GM12878 (cell line): Measurements from ENCODE around the gene TNFAIP3. TPM values are rescaled to one million over a fixed set of nuclear protein-coding genes. Genes with fewer than 3 reads are reported as not detected.

Experiments used
- ATAC-seq: fragments of 200-7000 bp; cut with Tn5 transposase; 3 replicates; pipeline ENCODE4 v1.9.1; 2020; ENCODE audit warnings: mild to moderate bottlenecking, moderate library complexity
- BruUV-seq: library from RNA; stranded (reverse); fragments of 400-500 nt; replicated peaks from 2 replicates; lab custom pipeline; 2021; lab: Mats Ljungman, UMichigan
- CTCF ChIA-PET: fragments of 300-600 bp; sonication (Branson Sonifier 250); formaldehyde crosslinking; extraction: SDS; loops from one replicate; lab custom pipeline; 2021; ENCODE audit warnings: inconsistent platforms; lab: Yijun Ruan, JAX
- POLR2A ChIA-PET: fragments of 350-600 bp; formaldehyde crosslinking; extraction: SDS; loops from one replicate; lab custom pipeline; 2021; ENCODE audit warnings: inconsistent platforms; lab: Charles Lee
- RAD21 ChIA-PET: fragments of 300-600 bp; sonication (Branson Sonifier 250); formaldehyde crosslinking; loops from one replicate; lab custom pipeline; 2023; ENCODE audit warnings: antibody characterized with exemption; ENCODE audit not compliant: unreplicated experiment; lab: Charles Lee
- SMC1A ChIA-PET: fragments of 300-600 bp; sonication (Branson Sonifier 250); formaldehyde crosslinking; loops from one replicate; lab custom pipeline; 2023; ENCODE audit not compliant: unreplicated experiment, uncharacterized antibody; lab: Charles Lee
- DNase-seq: peaks from one replicate; pipeline ENCODE4 v3.0.0-alpha.2; 2011; ENCODE audit warnings: low read depth, low spot score
- FAIRE-seq: peaks from 3 replicates; lab custom pipeline; 2011; peaks lifted over from hg19 to GRCh38; lab: Jason Lieb, UNC
- H2AFZ ChIP-seq: 2 replicates; pipeline ENCODE4 v1.6.0; 2011; ENCODE audit warnings: low read depth, low read length, control low read depth; ENCODE audit not compliant: control insufficient read depth
- H3K27ac ChIP-seq: 2 replicates; pipeline ENCODE4 v1.5.1; 2011; ENCODE audit warnings: control low read depth; ENCODE audit not compliant: control insufficient read depth, insufficient read depth
- H3K27me3 ChIP-seq, 2 experiments: replicated peaks in 1 of 2; 2 replicates each; pipeline versions ENCODE4 v1.6.0 to v1.6.1; 2011; ENCODE audit warnings: low read length in 1 of 2; ENCODE audit not compliant: control insufficient read depth in 2 of 2, insufficient read depth in 2 of 2
- H3K36me3 ChIP-seq, 2 experiments: 2 replicates each; pipeline ENCODE4 v1.5.1; 2011; ENCODE audit warnings: low read length in 1 of 2; ENCODE audit not compliant: control insufficient read depth in 2 of 2, insufficient read depth in 2 of 2
- H3K4me1 ChIP-seq: 2 replicates; pipeline ENCODE4 v1.6.1; 2011; ENCODE audit warnings: mild to moderate bottlenecking, low read length, moderate library complexity, mixed read lengths; ENCODE audit not compliant: control insufficient read depth, insufficient read depth
- H3K4me2 ChIP-seq: 2 replicates; pipeline ENCODE4 v1.6.0; 2011; ENCODE audit warnings: control low read depth; ENCODE audit not compliant: control insufficient read depth, insufficient read depth
- H3K4me3 ChIP-seq: fragments of 200-600 bp; sonication (generic); 2 replicates; pipeline ENCODE4 v1.5.1; 2016
- H3K79me2 ChIP-seq: 2 replicates; pipeline ENCODE4 v1.6.0; 2011; ENCODE audit warnings: low read length; ENCODE audit not compliant: control insufficient read depth, insufficient read depth
- H3K9ac ChIP-seq: 2 replicates; pipeline ENCODE4 v1.8.0; 2011; ENCODE audit warnings: low read length, control low read depth, mixed read lengths; ENCODE audit not compliant: control insufficient read depth, insufficient read depth
- H3K9me3 ChIP-seq: replicated peaks from 3 replicates; pipeline ENCODE4 v1.5.1; 2011; ENCODE audit warnings: mild to moderate bottlenecking, low read length; ENCODE audit not compliant: control insufficient read depth, insufficient read depth
- H4K20me1 ChIP-seq: 2 replicates; pipeline ENCODE4 v1.6.0; 2011; ENCODE audit not compliant: control insufficient read depth, insufficient read depth
- ATF7 ChIP-seq: fragments of 450-650 bp; IDR thresholded peaks from 2 replicates; pipeline ENCODE4 v1.6.1; 2016; ENCODE audit warnings: low read depth, mild to moderate bottlenecking
- BACH1 ChIP-seq: fragments of 450-650 bp; IDR thresholded peaks from 2 replicates; pipeline ENCODE4 v1.6.1; 2017; ENCODE audit warnings: mild to moderate bottlenecking, borderline replicate concordance
- HDAC2 ChIP-seq: fragments of 200-600 bp; sonication (generic); IDR thresholded peaks from 2 replicates; pipeline ENCODE4 v1.6.1; 2017
- HDGF ChIP-seq: fragments of 450-650 bp; IDR thresholded peaks from 2 replicates; pipeline ENCODE4 v1.6.1; 2016; ENCODE audit warnings: antibody characterized with exemption
- SPI1 ChIP-seq: IDR thresholded peaks from 2 replicates; pipeline ENCODE4 v1.6.1; 2011; ENCODE audit warnings: low read depth, mild to moderate bottlenecking, low read length, moderate library complexity, borderline replicate concordance; ENCODE audit not compliant: insufficient read depth
- ZNF24 ChIP-seq: fragments of 450-650 bp; IDR thresholded peaks from 2 replicates; pipeline ENCODE4 v1.6.1; 2017; ENCODE audit warnings: antibody characterized with exemption, mild to moderate bottlenecking
- WGBS: methylation state at CpG from one replicate; pipeline ENCODE4 v1.1.6; 2016; ENCODE audit warnings: low lambda C conversion rate; ENCODE audit not compliant: insufficient replicate concordance, insufficient coverage; ENCODE audit errors: missing lambda C conversion rate; 5-methylcytosine and 5-hydroxymethylcytosine counted together
- in situ Hi-C: fragments of 300-500 bp; cut with MboI; formaldehyde crosslinking; loops from 9 replicates; pipeline ENCODE4 v1.14.3; 2018; ENCODE audit warnings: mixed read lengths
- intact Hi-C: fragments of 100-400 bp; cut with micrococcal nuclease; formaldehyde crosslinking; loops from one replicate; pipeline ENCODE4 v1.14.2; 2022; ENCODE audit not compliant: unreplicated experiment
- polyA plus RNA-seq, 11 experiments: library from polyadenylated mRNA; depleted of rRNA in 4 of 11; unstranded in 6 of 11; stranded (reverse) in 5 of 11; fragments of >200 nt; fragmentation: Nextera tagmentation in 4 of 11; fragmentation: Illumina TruSeq in 1 of 11; extraction: Ambion mirVana in 4 of 11; extraction: Trizol in 1 of 11; gene quantifications; 1 replicate in 1 of 11; 2 replicates in 10 of 11; pipeline versions ENCODE4 v1.2.1 to v1.2.3, GENCODE V29; 2011 to 2016; ENCODE audit warnings: inconsistent platforms in 2 of 11, missing spikeins in 2 of 11, low read depth in 1 of 11
- total RNA-seq, 4 experiments: library from RNA; depleted of rRNA in 3 of 4; stranded (reverse); fragments of >200 nt in 3 of 4; fragmentation: Illumina TruSeq in 1 of 4; extraction: Trizol in 1 of 4; gene quantifications; 2 replicates each; pipeline versions ENCODE4 v1.2.1 to v1.2.3, GENCODE V29; 2013 to 2021
- TF ChIP-seq, protein P1 (sequence below): fragments of 450-650 bp; IDR thresholded peaks from 2 replicates; pipeline ENCODE4 v1.6.1; 2017; ENCODE audit warnings: mild to moderate bottlenecking, moderate library complexity
- TF ChIP-seq, protein P2 (sequence below): fragments of 450-650 bp; conservative IDR thresholded peaks from 2 replicates; pipeline ENCODE4 v1.6.1; 2017; ENCODE audit warnings: mild to moderate bottlenecking, moderate library complexity

TNFAIP3 gene
- total and polyA plus RNA-seq, 10 of the 15 experiments (the other 5 are each of a cell fraction or from before 2014, with no cell fraction given), result 18.0 to 350 (median 127) TPM

DNA sequence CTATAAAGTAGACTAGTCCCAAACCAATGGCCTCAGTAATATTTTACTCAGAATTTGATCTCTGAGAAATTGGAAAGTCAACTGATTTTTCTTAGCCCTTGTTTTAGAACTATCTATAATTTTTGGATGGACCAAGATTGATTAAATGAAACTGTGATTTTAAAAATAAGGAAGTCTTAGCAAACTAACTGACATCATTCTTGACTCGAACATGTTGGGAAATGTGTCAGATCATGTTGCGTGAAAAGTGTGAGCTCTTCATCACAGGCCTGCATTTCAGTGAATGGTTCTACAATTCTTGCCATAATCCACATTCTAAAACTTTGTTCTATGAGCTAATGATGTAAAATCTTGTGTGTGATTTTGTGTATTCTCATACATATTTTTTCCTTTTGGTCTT, 11.0 kb downstream of the TNFAIP3 start:
- ATAC-seq (no peak), FAIRE-seq (no peak), DNase-seq (no peak)
- Histone ChIP-seq H4K20me1 (no peaks in the 10 kb centered on the region; the same call in 1 of the 2 replicates), H3K27ac (no peak overlapping the region), H3K27me3 (no peaks in the 10 kb centered on the region), H2AFZ (no peak overlapping the region), H3K4me1 (peaks cover 10% of the 10 kb centered on the region; the same call in 1 of the 2 replicates), H3K4me3 (peak overlapping the region; percentile 56; the same call in 1 of the 2 replicates), H3K9ac (0 out of 2 replicates have a peak overlapping the region, but pooled peaks have one; percentile 4), H3K4me2 (no peak overlapping the region), H3K36me3 (peaks cover 50 to 82% of the 10 kb centered on the region in 2 experiments), H3K9me3 (no peaks in the 10 kb centered on the region), H3K79me2 (peaks cover 85% of the 10 kb centered on the region)
- 74% methylated on average over 2 of the region's 2 CpGs for WGBS
- TF ChIP-seq ZNF24, result 0 out of 2 replicates have a peak, but pooled peaks have one; percentile 5
- TF ChIP-seq, protein P1, sequence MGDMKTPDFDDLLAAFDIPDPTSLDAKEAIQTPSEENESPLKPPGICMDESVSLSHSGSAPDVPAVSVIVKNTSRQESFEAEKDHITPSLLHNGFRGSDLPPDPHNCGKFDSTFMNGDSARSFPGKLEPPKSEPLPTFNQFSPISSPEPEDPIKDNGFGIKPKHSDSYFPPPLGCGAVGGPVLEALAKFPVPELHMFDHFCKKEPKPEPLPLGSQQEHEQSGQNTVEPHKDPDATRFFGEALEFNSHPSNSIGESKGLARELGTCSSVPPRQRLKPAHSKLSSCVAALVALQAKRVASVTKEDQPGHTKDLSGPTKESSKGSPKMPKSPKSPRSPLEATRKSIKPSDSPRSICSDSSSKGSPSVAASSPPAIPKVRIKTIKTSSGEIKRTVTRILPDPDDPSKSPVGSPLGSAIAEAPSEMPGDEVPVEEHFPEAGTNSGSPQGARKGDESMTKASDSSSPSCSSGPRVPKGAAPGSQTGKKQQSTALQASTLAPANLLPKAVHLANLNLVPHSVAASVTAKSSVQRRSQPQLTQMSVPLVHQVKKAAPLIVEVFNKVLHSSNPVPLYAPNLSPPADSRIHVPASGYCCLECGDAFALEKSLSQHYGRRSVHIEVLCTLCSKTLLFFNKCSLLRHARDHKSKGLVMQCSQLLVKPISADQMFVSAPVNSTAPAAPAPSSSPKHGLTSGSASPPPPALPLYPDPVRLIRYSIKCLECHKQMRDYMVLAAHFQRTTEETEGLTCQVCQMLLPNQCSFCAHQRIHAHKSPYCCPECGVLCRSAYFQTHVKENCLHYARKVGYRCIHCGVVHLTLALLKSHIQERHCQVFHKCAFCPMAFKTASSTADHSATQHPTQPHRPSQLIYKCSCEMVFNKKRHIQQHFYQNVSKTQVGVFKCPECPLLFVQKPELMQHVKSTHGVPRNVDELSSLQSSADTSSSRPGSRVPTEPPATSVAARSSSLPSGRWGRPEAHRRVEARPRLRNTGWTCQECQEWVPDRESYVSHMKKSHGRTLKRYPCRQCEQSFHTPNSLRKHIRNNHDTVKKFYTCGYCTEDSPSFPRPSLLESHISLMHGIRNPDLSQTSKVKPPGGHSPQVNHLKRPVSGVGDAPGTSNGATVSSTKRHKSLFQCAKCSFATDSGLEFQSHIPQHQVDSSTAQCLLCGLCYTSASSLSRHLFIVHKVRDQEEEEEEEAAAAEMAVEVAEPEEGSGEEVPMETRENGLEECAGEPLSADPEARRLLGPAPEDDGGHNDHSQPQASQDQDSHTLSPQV, result no peak
- TF ChIP-seq, protein P2, sequence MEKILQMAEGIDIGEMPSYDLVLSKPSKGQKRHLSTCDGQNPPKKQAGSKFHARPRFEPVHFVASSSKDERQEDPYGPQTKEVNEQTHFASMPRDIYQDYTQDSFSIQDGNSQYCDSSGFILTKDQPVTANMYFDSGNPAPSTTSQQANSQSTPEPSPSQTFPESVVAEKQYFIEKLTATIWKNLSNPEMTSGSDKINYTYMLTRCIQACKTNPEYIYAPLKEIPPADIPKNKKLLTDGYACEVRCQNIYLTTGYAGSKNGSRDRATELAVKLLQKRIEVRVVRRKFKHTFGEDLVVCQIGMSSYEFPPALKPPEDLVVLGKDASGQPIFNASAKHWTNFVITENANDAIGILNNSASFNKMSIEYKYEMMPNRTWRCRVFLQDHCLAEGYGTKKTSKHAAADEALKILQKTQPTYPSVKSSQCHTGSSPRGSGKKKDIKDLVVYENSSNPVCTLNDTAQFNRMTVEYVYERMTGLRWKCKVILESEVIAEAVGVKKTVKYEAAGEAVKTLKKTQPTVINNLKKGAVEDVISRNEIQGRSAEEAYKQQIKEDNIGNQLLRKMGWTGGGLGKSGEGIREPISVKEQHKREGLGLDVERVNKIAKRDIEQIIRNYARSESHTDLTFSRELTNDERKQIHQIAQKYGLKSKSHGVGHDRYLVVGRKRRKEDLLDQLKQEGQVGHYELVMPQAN, result no peak
- TF ChIP-seq HDAC2, result no peak
- TF ChIP-seq BACH1, result no peak
- 0 out of 2 replicates have a peak, but pooled peaks have one; percentile 33 for TF ChIP-seq SPI1
- 0 out of 2 replicates have a peak, but pooled peaks have one; percentile 12 for TF ChIP-seq ATF7
- no peak for TF ChIP-seq HDGF
- ChIA-PET CTCF (interaction anchor here (0.7 to 24.0 kb wide), 18 partner anchors 9 to 173 kb away, joined by 3 to 712 read pairs (median 4); no protein-coding TSS in a partner anchor), RAD21 (interaction anchor here (0.8 to 20.6 kb wide), 18 partner anchors 8 to 789 kb away, joined by 3 to 774 read pairs (median 8); no protein-coding TSS in a partner anchor), SMC1A (interaction anchor here (0.6 to 30.6 kb wide), 18 partner anchors 9 to 173 kb away, joined by 3 to 1237 read pairs (median 6); partner anchors contain the start of gene TNFAIP3), POLR2A (interaction anchor here (0.5 to 3.7 kb wide), 14 partner anchors 9 to 196 kb away, joined by 3 to 41 read pairs (median 4); no protein-coding TSS in a partner anchor)
- no TSS peak for BruUV-seq
- in situ Hi-C loops, result loop anchor here (10.0 kb wide), 1 partner anchor 237 kb away; no protein-coding TSS in a partner anchor
- intact Hi-C loops, result no loop called here
